WTC11 (cell line): ENCODE results near the gene FCER1G. TPM values are rescaled to one million over a fixed set of nuclear protein-coding genes. Genes with fewer than 3 reads are reported as not detected.

ENCODE experiments used
- ATAC-seq: fragments of 200-7000 bp; cut with Tn5 transposase; 2 replicates; pipeline ENCODE4 v1.10.0; 2021; ENCODE audit warnings: mild to moderate bottlenecking, moderate library complexity
- CTCF ChIA-PET: fragments of 300-600 bp; sonication (Branson Sonifier 250); formaldehyde crosslinking; loops from one replicate; lab custom pipeline; 2021; ENCODE audit warnings: antibody characterized with exemption; lab: Charles Lee
- POLR2A ChIA-PET: fragments of 350-600 bp; sonication (Branson Sonifier 250); formaldehyde crosslinking; loops from one replicate; lab custom pipeline; 2021; ENCODE audit warnings: antibody characterized with exemption; lab: Charles Lee
- DNase-seq: peaks from one replicate; pipeline ENCODE4 v3.0.0; 2021; ENCODE audit warnings: low spot score
- H3K27ac Mint-ChIP-seq: 2 replicates; pipeline ENCODE4 v1.8.0; 2021; ENCODE audit warnings: mixed read lengths
- H3K27me3 Mint-ChIP-seq: 2 replicates; pipeline ENCODE4 v1.8.0; 2021; ENCODE audit warnings: low read depth, mild to moderate bottlenecking, moderate library complexity, mixed read lengths
- H3K36me3 Mint-ChIP-seq: 2 replicates; pipeline ENCODE4 v1.8.0; 2021; ENCODE audit warnings: mixed read lengths
- H3K4me1 Mint-ChIP-seq: 2 replicates; pipeline ENCODE4 v1.8.0; 2022; ENCODE audit warnings: mixed read lengths
- H3K4me3 Mint-ChIP-seq: 2 replicates; pipeline ENCODE4 v1.8.0; 2021; ENCODE audit warnings: mild to moderate bottlenecking, moderate library complexity, mixed read lengths
- H3K9me3 Mint-ChIP-seq: 2 replicates; pipeline ENCODE4 v1.8.0; 2021; ENCODE audit warnings: mixed read lengths
- CREB1 ChIP-seq: sonication (generic); formaldehyde crosslinking; IDR thresholded peaks from 2 replicates; pipeline ENCODE4 v1.8.0; 2023; ENCODE audit warnings: mild to moderate bottlenecking, missing genetic modification reagents
- EMX1 ChIP-seq: fragments of 250-450 bp; sonication (Bioruptor Pico); IDR thresholded peaks from 2 replicates; pipeline ENCODE4 v1.8.0; 2021; ENCODE audit warnings: mild to moderate bottlenecking
- ETV6 ChIP-seq: sonication (generic); formaldehyde crosslinking; IDR thresholded peaks from 2 replicates; pipeline ENCODE4 v1.8.1; 2022; ENCODE audit warnings: mild to moderate bottlenecking, missing genetic modification reagents
- FOXJ3 ChIP-seq: sonication (generic); formaldehyde crosslinking; IDR thresholded peaks from 2 replicates; pipeline ENCODE4 v1.9.0; 2021; ENCODE audit warnings: missing genetic modification reagents, mild to moderate bottlenecking, borderline replicate concordance
- FOXK1 ChIP-seq: sonication (generic); formaldehyde crosslinking; IDR thresholded peaks from 2 replicates; pipeline ENCODE4 v1.8.0; 2022; ENCODE audit warnings: mild to moderate bottlenecking, moderate library complexity, missing genetic modification reagents
- GABPB1 ChIP-seq: sonication (generic); formaldehyde crosslinking; IDR thresholded peaks from 2 replicates; pipeline ENCODE4 v1.8.1; 2023; ENCODE audit warnings: mild to moderate bottlenecking, missing genetic modification reagents
- HMGA2 ChIP-seq: fragments of 250-450 bp; sonication (Bioruptor Pico); IDR thresholded peaks from 2 replicates; pipeline ENCODE4 v1.4.0; 2021; ENCODE audit warnings: mild to moderate bottlenecking, moderate library complexity
- NR3C1 ChIP-seq: sonication (generic); formaldehyde crosslinking; conservative IDR thresholded peaks from 2 replicates; pipeline ENCODE4 v1.8.1; 2023; ENCODE audit warnings: low read depth, mild to moderate bottlenecking, missing genetic modification reagents
- SP1 ChIP-seq: sonication (generic); formaldehyde crosslinking; conservative IDR thresholded peaks from 2 replicates; pipeline ENCODE4 v1.8.1; 2022; ENCODE audit warnings: missing genetic modification reagents
- ZNF121 ChIP-seq: sonication (generic); formaldehyde crosslinking; IDR thresholded peaks from 2 replicates; pipeline ENCODE4 v1.8.0; 2023; ENCODE audit warnings: missing genetic modification reagents
- ZNF138 ChIP-seq: sonication (generic); formaldehyde crosslinking; conservative IDR thresholded peaks from 2 replicates; pipeline ENCODE4 v1.8.1; 2022; ENCODE audit warnings: mild to moderate bottlenecking, moderate library complexity, missing genetic modification reagents
- ZNF317 ChIP-seq: sonication (generic); formaldehyde crosslinking; IDR thresholded peaks from 2 replicates; pipeline ENCODE4 v1.8.1; 2023; ENCODE audit warnings: low read depth, mild to moderate bottlenecking, moderate library complexity, missing genetic modification reagents, borderline replicate concordance
- ZNF423 ChIP-seq: fragments of 250-450 bp; sonication (Bioruptor Pico); IDR thresholded peaks from 2 replicates; pipeline ENCODE4 v2.1.2; 2022; ENCODE audit warnings: mild to moderate bottlenecking, moderate library complexity
- total RNA-seq: library from RNA; stranded (reverse); gene quantifications from 3 replicates; pipeline ENCODE4 v1.2.3, GENCODE V29; 2021
- TF ChIP-seq, protein P1 (sequence below): fragments of 250-450 bp; sonication (Bioruptor Pico); IDR thresholded peaks from 2 replicates; pipeline ENCODE4 v1.9.0; 2021; ENCODE audit warnings: mild to moderate bottlenecking, borderline replicate concordance
- TF ChIP-seq, protein P2 (sequence below): fragments of 200-600 bp; IDR thresholded peaks from 2 replicates; pipeline ENCODE4 v1.8.0; 2022; ENCODE audit warnings: antibody characterized with exemption
- TF ChIP-seq, protein P3 (sequence below): sonication (generic); formaldehyde crosslinking; IDR thresholded peaks from 2 replicates; pipeline ENCODE4 v1.8.1; 2022; ENCODE audit warnings: low read depth, missing genetic modification reagents, borderline replicate concordance
- TF ChIP-seq, protein P4 (sequence below): sonication (generic); formaldehyde crosslinking; IDR thresholded peaks from 2 replicates; pipeline ENCODE4 v1.8.0; 2023; ENCODE audit warnings: missing genetic modification reagents
- TF ChIP-seq, protein P5 (sequence below): fragments of 250-450 bp; sonication (Bioruptor Pico); IDR thresholded peaks from 2 replicates; pipeline ENCODE4 v1.9.0; 2021; ENCODE audit warnings: mild to moderate bottlenecking
- TF ChIP-seq, protein P6 (sequence below): sonication (generic); formaldehyde crosslinking; IDR thresholded peaks from 2 replicates; pipeline ENCODE4 v1.8.0; 2023; ENCODE audit warnings: missing genetic modification reagents, mild to moderate bottlenecking, borderline replicate concordance

FCER1G gene
- total RNA-seq, 1 experiment from 2014 or later, result 0.85 TPM

DNA sequence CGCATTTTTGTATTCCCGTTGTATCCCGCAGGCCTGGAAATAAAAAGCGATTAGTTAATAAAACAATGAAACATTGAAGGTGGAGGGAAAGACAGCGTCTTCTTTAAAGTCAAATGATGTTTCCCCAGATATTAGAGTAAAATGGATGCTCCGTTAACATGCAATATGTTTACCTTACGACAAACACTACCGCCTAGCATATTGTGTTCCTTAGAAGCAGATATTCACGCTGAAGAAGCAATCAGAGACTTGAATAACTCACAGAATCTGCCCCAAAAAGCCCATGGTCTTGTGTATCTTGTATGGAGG lies 37.2 kb upstream of the FCER1G start (continued):
- TF ChIP-seq, protein P1, sequence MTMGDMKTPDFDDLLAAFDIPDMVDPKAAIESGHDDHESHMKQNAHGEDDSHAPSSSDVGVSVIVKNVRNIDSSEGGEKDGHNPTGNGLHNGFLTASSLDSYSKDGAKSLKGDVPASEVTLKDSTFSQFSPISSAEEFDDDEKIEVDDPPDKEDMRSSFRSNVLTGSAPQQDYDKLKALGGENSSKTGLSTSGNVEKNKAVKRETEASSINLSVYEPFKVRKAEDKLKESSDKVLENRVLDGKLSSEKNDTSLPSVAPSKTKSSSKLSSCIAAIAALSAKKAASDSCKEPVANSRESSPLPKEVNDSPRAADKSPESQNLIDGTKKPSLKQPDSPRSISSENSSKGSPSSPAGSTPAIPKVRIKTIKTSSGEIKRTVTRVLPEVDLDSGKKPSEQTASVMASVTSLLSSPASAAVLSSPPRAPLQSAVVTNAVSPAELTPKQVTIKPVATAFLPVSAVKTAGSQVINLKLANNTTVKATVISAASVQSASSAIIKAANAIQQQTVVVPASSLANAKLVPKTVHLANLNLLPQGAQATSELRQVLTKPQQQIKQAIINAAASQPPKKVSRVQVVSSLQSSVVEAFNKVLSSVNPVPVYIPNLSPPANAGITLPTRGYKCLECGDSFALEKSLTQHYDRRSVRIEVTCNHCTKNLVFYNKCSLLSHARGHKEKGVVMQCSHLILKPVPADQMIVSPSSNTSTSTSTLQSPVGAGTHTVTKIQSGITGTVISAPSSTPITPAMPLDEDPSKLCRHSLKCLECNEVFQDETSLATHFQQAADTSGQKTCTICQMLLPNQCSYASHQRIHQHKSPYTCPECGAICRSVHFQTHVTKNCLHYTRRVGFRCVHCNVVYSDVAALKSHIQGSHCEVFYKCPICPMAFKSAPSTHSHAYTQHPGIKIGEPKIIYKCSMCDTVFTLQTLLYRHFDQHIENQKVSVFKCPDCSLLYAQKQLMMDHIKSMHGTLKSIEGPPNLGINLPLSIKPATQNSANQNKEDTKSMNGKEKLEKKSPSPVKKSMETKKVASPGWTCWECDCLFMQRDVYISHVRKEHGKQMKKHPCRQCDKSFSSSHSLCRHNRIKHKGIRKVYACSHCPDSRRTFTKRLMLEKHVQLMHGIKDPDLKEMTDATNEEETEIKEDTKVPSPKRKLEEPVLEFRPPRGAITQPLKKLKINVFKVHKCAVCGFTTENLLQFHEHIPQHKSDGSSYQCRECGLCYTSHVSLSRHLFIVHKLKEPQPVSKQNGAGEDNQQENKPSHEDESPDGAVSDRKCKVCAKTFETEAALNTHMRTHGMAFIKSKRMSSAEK (CRISPR knock-in tag), result no peak
- TF ChIP-seq FOXK1 (no peak), ZNF121 (CRISPR knock-in tag) (no peak), EMX1 (no peak)
- TF ChIP-seq, all 79 proteins: peak for 0

DNA sequence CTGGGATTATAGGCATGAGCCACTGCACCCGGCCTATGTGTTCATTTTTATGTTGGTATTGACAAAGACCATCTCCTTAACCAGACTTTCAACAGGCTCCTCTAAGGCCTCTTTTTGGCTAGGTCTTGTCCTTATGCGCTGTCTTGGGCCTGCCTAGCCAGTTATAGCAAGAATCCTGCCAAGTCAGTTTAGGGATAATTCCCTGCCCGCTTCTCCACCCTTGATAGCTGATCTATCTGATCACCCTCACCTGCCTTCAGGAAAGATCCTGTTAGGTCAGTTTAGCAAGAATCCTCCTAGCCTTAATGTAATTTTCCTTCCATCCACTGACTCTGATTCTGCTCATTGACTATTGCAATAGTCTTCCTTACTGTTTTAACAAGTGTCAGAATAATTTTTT lies 35.4 kb upstream of the FCER1G start:
- TF ChIP-seq ZNF423 (CRISPR knock-in tag), result no peak
- no peak for TF ChIP-seq ETV6 (CRISPR knock-in tag)
- TF ChIP-seq, protein P2, sequence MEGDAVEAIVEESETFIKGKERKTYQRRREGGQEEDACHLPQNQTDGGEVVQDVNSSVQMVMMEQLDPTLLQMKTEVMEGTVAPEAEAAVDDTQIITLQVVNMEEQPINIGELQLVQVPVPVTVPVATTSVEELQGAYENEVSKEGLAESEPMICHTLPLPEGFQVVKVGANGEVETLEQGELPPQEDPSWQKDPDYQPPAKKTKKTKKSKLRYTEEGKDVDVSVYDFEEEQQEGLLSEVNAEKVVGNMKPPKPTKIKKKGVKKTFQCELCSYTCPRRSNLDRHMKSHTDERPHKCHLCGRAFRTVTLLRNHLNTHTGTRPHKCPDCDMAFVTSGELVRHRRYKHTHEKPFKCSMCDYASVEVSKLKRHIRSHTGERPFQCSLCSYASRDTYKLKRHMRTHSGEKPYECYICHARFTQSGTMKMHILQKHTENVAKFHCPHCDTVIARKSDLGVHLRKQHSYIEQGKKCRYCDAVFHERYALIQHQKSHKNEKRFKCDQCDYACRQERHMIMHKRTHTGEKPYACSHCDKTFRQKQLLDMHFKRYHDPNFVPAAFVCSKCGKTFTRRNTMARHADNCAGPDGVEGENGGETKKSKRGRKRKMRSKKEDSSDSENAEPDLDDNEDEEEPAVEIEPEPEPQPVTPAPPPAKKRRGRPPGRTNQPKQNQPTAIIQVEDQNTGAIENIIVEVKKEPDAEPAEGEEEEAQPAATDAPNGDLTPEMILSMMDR, result no peak
- TF ChIP-seq ZNF317 (CRISPR knock-in tag), result no peak
- no peak for TF ChIP-seq HMGA2 (CRISPR knock-in tag)
- no peak for TF ChIP-seq FOXJ3
- TF ChIP-seq NR3C1 (CRISPR knock-in tag), result no peak
- TF ChIP-seq, protein P3, sequence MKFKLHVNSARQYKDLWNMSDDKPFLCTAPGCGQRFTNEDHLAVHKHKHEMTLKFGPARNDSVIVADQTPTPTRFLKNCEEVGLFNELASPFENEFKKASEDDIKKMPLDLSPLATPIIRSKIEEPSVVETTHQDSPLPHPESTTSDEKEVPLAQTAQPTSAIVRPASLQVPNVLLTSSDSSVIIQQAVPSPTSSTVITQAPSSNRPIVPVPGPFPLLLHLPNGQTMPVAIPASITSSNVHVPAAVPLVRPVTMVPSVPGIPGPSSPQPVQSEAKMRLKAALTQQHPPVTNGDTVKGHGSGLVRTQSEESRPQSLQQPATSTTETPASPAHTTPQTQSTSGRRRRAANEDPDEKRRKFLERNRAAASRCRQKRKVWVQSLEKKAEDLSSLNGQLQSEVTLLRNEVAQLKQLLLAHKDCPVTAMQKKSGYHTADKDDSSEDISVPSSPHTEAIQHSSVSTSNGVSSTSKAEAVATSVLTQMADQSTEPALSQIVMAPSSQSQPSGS, result no peak
- TF ChIP-seq, protein P4, sequence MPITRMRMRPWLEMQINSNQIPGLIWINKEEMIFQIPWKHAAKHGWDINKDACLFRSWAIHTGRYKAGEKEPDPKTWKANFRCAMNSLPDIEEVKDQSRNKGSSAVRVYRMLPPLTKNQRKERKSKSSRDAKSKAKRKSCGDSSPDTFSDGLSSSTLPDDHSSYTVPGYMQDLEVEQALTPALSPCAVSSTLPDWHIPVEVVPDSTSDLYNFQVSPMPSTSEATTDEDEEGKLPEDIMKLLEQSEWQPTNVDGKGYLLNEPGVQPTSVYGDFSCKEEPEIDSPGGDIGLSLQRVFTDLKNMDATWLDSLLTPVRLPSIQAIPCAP, result no peak
- CTCF ChIA-PET, result interaction anchor here (0.6 to 1.1 kb wide), 4 partner anchors 22 to 1078 kb away, joined by 3 to 6 read pairs (median 5); partner anchors contain the start of gene NDUFS2
- H3K4me1 Mint-ChIP-seq, result peaks cover 20% of the 10 kb centered on the region
- ATAC-seq (no peak), DNase-seq (no peak)
- no peaks in the 10 kb centered on the region for H3K9me3 Mint-ChIP-seq
- H3K4me3 Mint-ChIP-seq, result no peak overlapping the region
- POLR2A ChIA-PET, result no interaction called here
- H3K27me3 Mint-ChIP-seq, result no peaks in the 10 kb centered on the region; the same call in 1 of the 2 replicates
- peaks cover 7% of the 10 kb centered on the region for H3K36me3 Mint-ChIP-seq
- H3K27ac Mint-ChIP-seq, result no peak overlapping the region

DNA sequence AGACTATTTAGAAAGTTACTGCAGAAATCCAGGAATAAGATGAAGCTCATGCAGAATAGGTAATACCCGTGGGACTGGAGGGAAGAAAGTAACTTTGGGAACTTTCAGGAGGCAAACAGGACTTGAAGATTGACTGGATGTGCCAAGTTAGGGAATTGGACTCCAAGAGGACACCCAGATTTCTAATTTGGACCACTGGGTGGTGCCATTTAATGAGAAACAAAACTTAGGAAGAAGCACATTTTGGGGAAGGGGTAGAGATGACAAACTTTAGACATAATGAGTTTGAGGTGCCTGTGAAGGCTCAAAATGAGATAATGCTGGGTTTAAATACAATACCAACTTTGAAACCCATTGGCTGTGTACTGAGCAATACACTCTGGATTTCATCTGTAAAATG lies 34.5 kb upstream of the FCER1G start:
- no peak for DNase-seq
- Mint-ChIP-seq H3K4me3 (no peak overlapping the region), H3K4me1 (peaks cover 24% of the 10 kb centered on the region), H3K27me3 (no peaks in the 10 kb centered on the region; the same call in 1 of the 2 replicates), H3K36me3 (0 out of 2 replicates have a peak, but pooled peaks cover under 1% of the 10 kb centered on the region), H3K27ac (no peak overlapping the region), H3K9me3 (no peaks in the 10 kb centered on the region)
- ChIA-PET POLR2A (no interaction called here), CTCF (interaction anchor here (0.9 to 2.5 kb wide), 3 partner anchors 11 to 259 kb away, joined by 4 to 7 read pairs (median 4); partner anchors contain the start of gene PPOX)
- no peak for ATAC-seq
- TF ChIP-seq ZNF138 (CRISPR knock-in tag) (no peak), SP1 (CRISPR knock-in tag) (no peak), GABPB1 (no peak), CREB1 (CRISPR knock-in tag) (no peak)
- TF ChIP-seq, protein P5, sequence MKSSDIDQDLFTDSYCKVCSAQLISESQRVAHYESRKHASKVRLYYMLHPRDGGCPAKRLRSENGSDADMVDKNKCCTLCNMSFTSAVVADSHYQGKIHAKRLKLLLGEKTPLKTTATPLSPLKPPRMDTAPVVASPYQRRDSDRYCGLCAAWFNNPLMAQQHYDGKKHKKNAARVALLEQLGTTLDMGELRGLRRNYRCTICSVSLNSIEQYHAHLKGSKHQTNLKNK (CRISPR knock-in tag), result no peak
- TF ChIP-seq, protein P6, sequence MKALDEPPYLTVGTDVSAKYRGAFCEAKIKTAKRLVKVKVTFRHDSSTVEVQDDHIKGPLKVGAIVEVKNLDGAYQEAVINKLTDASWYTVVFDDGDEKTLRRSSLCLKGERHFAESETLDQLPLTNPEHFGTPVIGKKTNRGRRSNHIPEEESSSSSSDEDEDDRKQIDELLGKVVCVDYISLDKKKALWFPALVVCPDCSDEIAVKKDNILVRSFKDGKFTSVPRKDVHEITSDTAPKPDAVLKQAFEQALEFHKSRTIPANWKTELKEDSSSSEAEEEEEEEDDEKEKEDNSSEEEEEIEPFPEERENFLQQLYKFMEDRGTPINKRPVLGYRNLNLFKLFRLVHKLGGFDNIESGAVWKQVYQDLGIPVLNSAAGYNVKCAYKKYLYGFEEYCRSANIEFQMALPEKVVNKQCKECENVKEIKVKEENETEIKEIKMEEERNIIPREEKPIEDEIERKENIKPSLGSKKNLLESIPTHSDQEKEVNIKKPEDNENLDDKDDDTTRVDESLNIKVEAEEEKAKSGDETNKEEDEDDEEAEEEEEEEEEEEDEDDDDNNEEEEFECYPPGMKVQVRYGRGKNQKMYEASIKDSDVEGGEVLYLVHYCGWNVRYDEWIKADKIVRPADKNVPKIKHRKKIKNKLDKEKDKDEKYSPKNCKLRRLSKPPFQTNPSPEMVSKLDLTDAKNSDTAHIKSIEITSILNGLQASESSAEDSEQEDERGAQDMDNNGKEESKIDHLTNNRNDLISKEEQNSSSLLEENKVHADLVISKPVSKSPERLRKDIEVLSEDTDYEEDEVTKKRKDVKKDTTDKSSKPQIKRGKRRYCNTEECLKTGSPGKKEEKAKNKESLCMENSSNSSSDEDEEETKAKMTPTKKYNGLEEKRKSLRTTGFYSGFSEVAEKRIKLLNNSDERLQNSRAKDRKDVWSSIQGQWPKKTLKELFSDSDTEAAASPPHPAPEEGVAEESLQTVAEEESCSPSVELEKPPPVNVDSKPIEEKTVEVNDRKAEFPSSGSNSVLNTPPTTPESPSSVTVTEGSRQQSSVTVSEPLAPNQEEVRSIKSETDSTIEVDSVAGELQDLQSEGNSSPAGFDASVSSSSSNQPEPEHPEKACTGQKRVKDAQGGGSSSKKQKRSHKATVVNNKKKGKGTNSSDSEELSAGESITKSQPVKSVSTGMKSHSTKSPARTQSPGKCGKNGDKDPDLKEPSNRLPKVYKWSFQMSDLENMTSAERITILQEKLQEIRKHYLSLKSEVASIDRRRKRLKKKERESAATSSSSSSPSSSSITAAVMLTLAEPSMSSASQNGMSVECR, result no peak
